Anterior cingulate cortex (tissue), 58 donors: ENCODE data around the gene TBC1D14.

Experiments used
- DNase-seq, 58 donors: peaks; one replicate each; lab custom pipeline; 2025; lab: John Stamatoyannopoulos, UW

The TBC1D14 gene

DNA sequence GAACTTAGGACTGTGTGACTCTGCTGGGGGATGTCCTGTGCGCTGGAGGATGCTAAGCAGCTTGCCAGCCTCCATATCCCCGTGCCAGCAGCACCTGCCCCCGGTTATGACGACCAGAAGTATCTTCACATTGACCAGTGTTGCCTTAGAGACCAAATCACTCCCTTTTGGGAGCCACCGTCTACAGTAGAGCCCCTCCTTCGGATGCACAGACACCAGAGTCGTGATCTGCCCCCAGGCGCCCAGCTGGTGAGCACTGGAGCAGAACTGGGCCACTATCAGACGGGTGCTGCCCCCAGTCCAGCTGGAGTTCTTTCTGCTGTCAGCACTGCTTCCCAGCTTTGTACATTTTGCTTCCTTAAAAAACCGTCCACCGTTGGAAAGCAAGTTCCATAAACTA lies 103.5 kb downstream of the TBC1D14 start:
- no peak for DNase-seq

DNA sequence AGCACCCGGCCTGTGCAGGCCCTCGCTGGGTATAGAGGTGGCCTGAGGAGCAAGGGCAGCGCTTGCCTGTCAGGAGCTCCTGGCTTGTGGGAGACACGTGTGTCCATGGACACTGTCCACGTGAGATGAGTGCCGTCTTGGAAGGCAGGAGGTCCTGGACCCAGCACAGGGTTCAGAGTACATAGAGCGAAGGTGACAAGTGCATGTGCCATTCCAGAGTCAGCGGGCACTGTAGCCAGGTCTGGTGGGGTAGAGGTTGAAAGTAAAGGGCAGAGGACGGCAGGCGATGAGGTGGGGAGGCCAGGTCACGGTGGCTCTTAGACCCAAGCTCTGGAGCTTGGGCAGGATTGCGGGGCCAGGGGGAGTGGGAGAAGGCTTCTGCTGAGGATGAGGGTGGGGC lies 105.2 kb downstream of the TBC1D14 start:
- no peak for DNase-seq

DNA sequence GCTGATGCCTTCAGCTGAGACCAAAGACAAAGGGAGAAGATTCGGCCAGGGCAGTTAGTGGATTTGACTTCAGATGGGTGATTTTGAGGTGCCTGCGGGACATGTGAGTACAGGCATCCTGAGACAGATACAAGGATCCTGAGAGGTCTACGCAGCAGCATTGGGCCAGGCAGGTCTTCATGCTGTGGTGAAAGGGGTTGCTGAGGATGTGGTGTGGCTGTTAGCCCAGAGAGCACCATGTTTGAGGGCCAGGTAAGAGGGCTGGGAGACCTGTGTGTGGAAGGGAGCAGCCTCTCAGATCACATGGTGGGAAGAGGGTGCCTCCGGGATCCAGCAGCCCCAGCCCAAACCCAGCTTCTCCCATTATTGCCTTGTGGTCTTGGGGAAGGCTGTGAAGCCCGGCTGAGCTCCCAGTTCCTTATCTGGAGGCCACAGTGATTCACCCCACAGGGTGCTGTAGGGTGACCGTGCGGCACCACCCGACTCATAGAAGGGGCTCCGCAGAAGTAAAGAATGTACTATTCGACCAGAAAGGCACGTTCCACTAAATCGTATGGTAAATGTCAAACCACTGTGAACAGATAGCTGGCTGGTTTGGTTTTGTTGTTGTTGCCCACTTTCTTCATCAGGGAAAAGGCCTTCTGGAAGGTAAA lies 105.9 kb downstream of the TBC1D14 start:
- no peak for DNase-seq

DNA sequence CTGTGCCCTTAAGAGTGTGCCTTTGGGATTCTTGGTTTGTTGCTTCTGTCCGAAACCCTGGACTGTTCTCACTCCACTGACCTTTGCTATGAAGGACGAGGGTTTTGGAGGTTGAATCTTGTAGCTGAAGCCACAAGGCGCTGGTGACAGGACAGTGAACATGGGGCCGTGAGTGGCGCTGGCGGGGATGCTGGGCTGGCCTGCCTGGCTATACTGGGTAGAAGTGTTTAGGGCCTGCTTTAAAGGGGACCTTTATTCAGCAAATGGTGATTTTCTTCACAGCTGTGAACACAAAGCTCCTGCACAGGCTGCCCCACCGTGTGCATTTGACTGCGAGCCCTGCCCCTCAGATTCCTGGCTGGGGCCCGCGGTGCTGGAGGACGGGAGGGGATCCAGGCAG lies 106.5 kb downstream of the TBC1D14 start:
- DNase-seq, result no peak

DNA sequence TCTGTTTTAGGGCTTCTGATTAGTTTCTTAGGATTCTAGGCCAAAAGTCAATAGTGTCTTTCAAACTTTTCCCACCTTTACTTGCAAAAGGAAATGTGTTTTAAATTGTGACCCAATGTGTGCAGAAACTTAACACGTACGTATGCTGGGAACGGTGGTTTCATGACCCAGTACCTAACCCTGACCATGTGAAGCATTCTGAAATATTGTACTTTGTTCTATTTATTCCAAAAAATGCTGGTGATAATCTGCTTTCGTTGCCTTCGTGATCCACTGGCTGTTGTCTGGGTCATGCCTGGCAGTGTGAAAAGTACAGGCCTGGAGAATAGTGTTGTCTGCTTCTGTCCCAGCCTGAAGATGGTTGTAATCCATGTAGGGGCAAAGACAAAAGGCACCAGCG lies 106.9 kb downstream of the TBC1D14 start:
- no peak for DNase-seq

DNA sequence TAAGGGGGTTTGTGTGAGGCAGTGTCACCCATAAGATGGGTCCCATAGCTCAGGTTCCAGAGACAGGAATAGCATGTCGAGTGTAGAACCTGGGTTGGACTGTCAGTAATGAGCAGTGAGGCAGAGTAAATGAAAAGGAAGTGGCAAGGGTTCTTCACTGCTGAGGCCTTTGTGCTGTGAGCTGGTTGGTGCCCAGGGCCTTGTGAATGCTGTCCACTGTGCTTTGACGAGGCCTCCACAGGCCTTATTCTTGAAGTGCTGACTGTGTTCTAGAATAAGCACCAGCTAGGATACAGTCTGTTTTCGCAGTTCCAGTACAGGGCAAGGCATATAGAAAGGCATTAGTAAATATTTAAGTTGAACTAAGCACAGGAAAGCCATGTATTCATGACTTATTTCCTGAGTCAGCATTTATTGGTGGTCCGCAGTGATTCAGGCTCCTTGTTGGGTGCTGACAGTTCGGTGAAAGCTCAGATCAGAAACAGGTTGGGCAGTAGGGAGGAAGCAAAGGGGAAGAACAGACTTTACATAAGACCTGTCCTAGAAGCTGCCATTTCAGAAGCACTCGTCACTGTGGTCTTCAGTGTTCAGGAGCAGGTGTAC lies 107.9 kb downstream of the TBC1D14 start:
- DNase-seq, result peak in 15 of 58 donors; percentile 19 to 54 (median 33)

DNA sequence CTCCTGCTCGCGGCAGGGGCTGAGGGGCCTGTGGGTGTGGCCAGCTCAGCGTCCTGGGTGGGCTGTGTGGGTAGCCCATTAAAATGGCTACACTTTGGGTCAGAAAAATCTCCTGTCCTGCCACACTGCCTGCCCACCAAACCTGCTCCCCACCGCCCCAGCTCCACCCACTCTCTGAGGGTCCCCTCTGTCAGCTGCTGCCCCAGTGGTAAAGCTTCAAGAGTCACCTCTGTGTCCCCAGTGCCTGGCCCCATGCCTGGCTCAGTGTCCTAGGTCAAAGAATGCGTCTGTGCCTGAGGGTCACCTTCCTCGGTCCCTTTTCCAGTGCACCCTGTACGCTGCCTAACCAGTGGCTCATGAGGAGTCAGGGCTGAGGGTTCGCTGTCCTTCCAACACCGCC lies 108.7 kb downstream of the TBC1D14 start:
- no peak for DNase-seq

DNA sequence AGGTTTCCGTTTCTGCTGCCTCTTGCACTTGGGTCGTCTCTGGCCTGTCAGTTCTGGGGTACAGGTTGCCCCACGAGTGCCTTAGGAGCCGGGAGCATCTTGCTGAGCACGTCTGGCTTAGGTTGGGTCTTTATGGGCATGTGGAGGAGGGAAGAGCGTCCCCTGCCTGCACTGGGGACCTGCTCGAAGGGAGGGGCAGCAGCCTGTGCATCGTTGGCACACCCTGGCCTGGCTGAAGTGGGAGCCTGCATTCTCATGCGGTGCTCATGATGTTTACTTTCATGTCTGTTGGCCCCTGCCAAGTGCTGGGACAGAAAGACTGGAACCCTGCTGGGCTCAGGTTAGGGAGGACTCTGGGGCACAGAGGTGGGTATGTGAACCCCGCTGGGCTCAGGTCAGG lies 109.7 kb downstream of the TBC1D14 start:
- no peak for DNase-seq

DNA sequence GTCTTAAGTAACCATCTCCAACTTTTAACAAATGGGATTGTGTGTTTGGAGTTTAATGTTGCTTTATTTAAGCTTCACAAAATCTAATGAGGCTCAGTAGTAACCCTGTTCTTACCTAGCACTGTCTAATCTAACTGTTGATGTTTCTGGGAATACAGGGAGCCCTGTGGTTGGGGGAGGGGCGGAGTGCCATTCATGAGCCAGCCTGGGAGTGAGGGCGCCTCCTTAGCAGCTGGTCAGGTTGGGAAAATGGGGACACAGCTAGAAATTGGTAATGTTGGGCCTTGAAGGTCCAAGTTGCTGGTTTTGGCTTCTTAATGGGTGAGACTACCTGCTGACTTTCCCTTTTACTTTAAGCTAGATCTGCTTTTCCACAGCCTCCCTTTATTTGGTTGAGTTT lies 110.7 kb downstream of the TBC1D14 start:
- no peak for DNase-seq

DNA sequence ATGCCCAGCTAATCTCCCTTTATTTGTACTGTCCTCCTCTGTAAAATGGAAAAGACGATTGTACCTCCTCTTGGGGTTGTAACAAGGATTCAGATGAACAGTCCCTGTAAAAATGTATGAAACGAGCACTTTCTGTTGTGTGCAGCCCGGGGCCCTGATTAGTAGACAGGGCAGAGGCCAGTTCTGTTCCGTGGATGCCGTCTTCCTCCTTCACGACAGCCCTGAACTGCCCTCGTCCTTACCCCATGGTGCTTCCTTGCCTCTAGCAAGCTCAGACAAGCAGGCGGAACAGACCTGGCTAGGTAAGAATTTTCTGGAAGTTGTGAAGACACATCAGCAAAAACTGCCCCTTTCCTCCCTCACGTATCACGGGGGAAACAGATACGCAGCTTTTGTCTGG lies 111.2 kb downstream of the TBC1D14 start:
- no peak for DNase-seq

DNA sequence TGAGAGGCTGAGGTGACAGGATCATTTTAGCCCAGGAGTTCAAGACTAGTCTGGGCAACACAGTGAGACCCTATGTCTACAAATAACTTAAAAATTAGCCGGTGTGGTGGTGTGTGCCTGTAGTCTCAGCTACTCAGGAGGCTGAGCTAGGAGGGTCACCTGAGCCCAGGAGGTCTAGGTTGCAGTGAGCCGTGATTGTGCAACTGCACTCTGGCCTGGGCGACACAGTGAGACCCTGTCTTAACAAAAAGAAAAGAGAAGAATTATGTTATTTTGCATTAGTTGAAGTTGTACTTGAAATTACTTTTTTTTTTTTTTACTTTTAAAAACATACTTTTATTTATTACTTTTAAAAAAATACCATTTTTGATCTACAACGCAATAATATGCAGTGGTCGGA lies 111.7 kb downstream of the TBC1D14 start:
- no peak for DNase-seq

DNA sequence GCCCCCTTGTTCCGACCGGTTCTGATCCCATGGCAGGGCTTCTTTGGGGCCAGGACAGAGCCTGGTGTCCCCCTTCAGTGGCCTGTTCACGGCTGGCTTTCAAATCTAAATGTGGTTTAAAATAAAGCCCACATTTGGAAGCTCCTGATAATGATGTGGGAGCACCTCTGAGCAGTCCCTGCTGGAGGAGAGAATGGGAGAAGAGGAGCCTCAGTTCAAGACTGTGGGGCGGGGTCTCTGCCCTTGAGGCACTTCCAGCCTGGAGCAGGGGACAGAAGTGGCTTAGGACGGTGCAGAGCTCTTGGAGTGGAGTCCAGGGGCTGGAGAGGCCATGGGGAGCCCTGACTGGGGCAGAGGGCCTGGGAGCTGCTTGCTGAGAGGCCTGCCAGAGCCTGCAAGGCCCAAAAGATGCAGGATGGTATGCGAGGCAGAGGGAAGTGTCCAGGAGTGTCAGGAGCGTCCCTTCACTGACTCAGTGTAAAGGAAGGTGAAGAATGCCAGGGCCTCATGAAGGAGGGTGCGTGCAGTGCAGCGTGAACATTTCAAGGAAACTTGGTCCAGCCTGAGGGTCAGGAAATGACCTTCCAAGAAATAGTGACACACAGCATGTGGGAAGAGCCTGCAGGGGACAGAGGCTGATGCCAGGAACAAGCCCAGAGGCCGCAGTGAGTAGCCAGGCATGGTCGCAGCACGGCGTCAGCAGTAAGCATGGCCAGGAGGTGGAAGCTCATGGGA lies 112.5 kb downstream of the TBC1D14 start:
- DNase-seq, result no peak

DNA sequence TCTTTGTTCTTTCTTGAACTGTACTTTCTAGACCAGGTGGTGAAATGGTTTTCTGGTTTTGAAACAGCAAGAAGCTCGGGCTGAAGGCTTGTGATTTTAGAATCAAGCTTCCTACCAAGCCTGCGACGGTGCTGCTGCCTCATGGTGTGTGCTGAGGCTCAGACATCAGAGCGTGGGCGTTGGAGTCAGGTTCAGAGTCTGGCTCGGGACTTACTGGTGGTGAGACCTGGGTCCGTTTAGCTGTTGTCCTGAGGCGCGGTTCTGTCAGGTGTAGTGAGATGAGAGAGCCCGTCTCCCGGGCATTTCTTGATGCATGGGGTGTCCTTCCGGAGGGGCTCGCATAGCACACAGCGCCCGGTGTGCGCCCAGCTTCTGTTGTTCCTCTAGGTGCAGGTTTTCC lies 113.9 kb downstream of the TBC1D14 start:
- DNase-seq, result no peak

DNA sequence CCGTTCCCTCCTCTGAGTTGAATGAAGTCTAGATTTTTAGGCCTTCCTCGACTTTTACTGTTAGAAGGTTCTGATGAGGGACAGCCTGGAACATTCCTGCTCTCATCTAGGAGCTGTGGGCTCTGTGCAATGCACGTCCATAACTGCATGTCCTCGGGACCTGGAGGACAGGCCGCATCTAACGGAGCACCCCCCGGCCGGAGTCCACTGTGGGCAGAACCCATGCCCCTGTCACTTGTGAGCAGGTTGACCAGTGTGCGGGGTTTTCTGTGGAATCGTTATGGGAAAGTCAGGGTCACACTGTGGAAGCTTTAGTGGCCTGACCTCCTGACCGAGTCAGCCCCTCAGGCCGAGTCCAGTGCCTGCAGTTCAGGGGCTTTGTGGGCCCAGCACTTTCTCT lies 114.3 kb downstream of the TBC1D14 start:
- no peak for DNase-seq

DNA sequence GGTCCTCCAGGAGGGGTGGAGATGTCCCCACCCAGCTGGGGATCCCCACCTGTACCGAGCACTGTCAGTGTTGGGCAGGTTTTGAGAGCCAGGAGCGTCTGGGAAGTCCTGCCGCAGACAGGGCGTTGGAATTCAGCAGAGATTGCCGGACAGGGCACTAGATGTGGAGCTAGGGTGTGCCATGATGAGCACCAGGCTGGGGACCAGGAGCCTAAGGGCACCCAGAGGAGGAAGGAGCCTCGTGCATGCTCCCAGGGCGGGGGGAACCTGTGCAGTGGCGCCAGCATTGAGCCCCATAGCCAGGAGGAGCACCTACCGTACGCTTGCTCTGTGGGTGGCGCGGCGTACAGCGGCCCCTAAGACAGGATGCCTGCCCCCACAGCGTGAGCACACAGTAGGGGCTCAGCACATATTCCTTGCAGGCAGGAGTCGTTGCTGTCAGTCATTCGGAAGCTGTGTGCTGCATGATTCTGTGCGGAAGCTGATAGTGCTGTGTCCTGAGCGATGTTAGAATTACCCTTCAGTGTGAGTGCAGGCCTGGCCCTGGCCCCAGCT lies 114.8 kb downstream of the TBC1D14 start:
- no peak for DNase-seq

DNA sequence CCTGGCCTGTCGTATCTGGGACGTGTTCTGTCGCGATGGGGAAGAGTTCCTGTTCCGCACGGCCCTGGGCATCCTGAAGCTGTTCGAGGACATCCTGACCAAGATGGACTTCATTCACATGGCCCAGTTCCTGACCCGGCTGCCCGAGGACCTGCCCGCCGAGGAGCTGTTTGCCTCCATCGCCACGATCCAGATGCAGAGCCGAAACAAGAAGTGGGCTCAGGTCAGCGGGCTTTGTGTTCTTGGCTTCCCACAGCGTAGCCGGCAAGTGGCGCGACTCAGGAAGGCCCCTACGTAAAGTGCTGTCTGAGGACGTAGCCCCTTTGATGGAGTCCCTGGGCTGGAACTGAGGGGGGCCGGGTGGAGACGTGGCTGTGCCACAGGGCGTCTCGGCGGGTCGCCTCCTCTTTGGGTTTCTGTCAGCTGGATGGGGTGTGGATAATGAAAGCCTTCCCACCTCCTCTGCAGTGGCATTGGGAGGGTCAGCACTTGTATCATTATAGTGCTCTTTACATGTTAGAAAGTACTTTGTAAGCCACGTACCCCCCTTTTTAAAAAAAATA lies 115.5 kb downstream of the TBC1D14 start:
- DNase-seq, result no peak

DNA sequence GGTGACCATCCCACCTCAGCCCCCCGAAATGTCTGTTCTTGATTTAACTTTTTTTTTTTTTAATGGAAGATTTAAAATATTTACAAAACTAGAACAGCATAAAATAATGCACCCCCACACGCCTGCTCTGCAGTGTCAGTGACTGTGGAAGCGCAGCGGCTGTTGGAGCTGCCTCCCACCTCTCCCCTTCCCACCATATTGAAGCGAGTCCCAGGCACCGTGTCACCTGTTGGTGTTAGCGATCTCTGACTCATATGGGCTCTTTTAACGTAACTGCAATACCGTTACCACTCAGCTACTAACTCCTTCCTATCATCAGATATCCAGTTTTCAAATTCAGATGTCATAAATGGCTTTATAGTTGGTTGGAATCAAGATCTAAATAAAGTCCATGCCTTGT lies 116.5 kb downstream of the TBC1D14 start:
- DNase-seq, result peak in 2 of 58 donors; percentile 16 to 29

DNA sequence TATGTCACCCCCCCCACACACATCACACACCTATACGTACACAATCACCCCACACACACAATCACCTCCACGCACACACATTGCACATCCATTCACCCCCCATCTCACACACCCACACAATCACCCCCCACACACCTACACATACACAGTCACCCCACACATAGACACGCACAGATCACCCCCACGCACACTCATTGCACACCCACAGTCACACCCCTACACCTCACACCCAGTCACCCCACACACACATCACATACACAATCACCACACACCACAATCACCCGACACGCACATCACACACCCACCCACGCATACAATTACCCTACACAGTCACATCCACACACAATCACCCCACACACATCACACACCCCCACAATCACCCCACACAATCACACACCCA lies 117.7 kb downstream of the TBC1D14 start:
- no peak for DNase-seq

DNA sequence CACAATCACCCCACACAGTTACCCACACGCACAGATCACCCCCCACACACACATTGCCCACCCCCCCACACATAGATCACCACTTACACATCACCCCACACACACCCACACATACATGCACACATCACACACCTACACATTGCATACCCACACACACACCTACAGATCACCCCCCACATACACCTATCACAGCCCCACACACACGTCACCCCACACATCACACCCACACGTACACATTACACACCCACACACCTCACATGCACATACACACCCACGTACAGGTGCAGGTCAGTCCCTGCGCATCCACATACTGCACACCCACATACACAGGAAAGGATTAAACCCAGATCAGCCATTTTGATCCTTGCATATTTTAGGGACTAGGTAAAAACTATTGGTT lies 118.3 kb downstream of the TBC1D14 start:
- no peak for DNase-seq

DNA sequence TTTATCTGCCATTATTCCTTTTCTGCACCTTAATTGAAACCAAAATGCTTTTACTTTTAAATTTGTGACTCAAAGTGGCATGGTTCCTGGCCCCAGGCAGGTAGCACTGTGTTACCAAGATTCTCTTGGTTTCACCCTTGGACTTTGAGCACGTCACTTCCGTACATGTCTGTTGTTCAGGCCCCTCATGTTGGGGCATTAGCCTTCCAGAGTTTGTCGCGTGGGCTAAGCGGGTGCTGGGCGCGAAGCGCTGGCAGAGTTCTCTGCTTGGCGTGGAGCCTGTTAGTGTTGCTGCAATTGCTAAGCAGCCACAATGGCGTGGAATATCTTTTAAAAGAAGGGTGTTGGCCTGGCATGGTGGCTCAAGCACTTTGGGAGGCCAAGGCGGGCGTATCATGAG lies 119.6 kb downstream of the TBC1D14 start:
- peak in 24 of 58 donors; percentile 13 to 54 (median 38) for DNase-seq

DNA sequence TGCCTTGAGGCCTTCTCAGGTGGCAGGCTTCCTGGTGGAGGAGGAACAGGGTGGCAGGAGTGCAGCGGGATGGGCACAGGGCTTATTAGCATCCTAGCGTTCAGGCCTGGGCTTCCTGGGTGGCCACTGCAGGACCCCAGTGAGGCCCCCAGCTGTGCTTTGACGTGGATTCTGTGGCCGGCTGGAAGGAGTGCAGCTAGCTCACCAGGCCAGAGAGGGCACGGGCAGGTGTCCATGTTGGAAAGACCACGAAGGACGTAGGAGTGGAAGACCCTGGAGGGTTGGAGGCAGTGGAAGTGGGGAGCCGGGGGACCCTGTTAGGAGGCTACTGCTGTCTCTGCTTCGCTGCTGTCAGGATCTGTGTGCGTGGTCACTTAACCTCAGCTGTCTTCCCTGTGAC lies 120.3 kb downstream of the TBC1D14 start:
- no peak for DNase-seq
